Prostate gland (tissue), 2 donors: ENCODE results near the gene MAD1L1. TPM values are rescaled to one million over a fixed set of nuclear protein-coding genes. Genes with fewer than 3 reads are reported as not detected.

Source experiments
- DNase-seq: peaks from one replicate; pipeline ENCODE4 v3.0.0-alpha.2; 2019; ENCODE audit warnings: low spot score
- H3K27ac ChIP-seq, 2 donors: fragments of 200-600 bp; sonication (generic); 2 replicates each; pipeline ENCODE4 v1.5.1; 2017 to 2019
- H3K27me3 ChIP-seq: fragments of 200-600 bp; sonication (generic); replicated peaks from 2 replicates; pipeline ENCODE4 v1.5.1; 2019; ENCODE audit not compliant: insufficient read depth
- H3K36me3 ChIP-seq, 2 donors: fragments of 200-600 bp; sonication (generic); 1 replicate in 1 of 2; 2 replicates in 1 of 2; pipeline versions ENCODE4 v1.5.1 to v1.8.1; 2017 to 2019
- H3K4me1 ChIP-seq: fragments of 200-600 bp; sonication (generic); replicated peaks from 2 replicates; pipeline ENCODE4 v1.5.1; 2019
- H3K4me3 ChIP-seq, 2 donors: fragments of 200-600 bp; sonication (generic); 2 replicates each; pipeline ENCODE4 v1.5.1; 2017 to 2019
- H3K9me3 ChIP-seq: fragments of 200-600 bp; sonication (generic); 2 replicates; pipeline ENCODE4 v1.5.1; 2017
- POLR2A ChIP-seq: fragments of 450-650 bp; IDR thresholded peaks from one replicate; pipeline ENCODE4 v1.6.1; 2016; ENCODE audit warnings: antibody characterized with exemption, mild to moderate bottlenecking
- POLR2AphosphoS5 ChIP-seq: sonication (generic); formaldehyde crosslinking; IDR thresholded peaks from one replicate; pipeline ENCODE4 v1.6.1; 2017; ENCODE audit warnings: antibody characterized with exemption
- WGBS: methylation state at CpG from one replicate; pipeline ENCODE4 v1.1.5; 2018; 5-methylcytosine and 5-hydroxymethylcytosine counted together
- intact Hi-C: fragments of 100-400 bp; cut with DNase I; formaldehyde crosslinking; loops from one replicate; pipeline ENCODE4 v1.14.2; 2022
- total RNA-seq, 2 donors: library from RNA; depleted of rRNA; stranded (reverse); fragments of >200 nt; gene quantifications; one replicate each; pipeline ENCODE4 v1.1.0, GENCODE V29; 2016
- TF ChIP-seq, protein P1 (sequence below), 4 experiments: fragments of 200-600 bp in 2 of 4; fragments of 450-650 bp in 2 of 4; sonication (generic) in 2 of 4; IDR thresholded peaks; 1 replicate in 3 of 4; 2 replicates in 1 of 4; pipeline ENCODE4 v1.5.1; 2016 to 2019; ENCODE audit warnings: antibody characterized with exemption in 4 of 4, mild to moderate bottlenecking in 2 of 4, moderate library complexity in 2 of 4

MAD1L1 gene
- total RNA-seq, 2 donors from 2014 or later: 79.3 to 91.9 TPM

- Histone ChIP-seq H3K9me3 (no peaks in the 10 kb centered on the region), H3K27ac (no peak overlapping the region), H3K36me3 (no peaks in the 10 kb centered on the region), H3K27me3 (no peaks in the 10 kb centered on the region), H3K4me3 (no peak overlapping the region), H3K4me1 (no peaks in the 10 kb centered on the region)
- WGBS: 93% methylated on average over 20 of the region's 20 CpGs
- TF ChIP-seq POLR2AphosphoS5 (no peak), POLR2A (no peak)
- TF ChIP-seq, protein P1, sequence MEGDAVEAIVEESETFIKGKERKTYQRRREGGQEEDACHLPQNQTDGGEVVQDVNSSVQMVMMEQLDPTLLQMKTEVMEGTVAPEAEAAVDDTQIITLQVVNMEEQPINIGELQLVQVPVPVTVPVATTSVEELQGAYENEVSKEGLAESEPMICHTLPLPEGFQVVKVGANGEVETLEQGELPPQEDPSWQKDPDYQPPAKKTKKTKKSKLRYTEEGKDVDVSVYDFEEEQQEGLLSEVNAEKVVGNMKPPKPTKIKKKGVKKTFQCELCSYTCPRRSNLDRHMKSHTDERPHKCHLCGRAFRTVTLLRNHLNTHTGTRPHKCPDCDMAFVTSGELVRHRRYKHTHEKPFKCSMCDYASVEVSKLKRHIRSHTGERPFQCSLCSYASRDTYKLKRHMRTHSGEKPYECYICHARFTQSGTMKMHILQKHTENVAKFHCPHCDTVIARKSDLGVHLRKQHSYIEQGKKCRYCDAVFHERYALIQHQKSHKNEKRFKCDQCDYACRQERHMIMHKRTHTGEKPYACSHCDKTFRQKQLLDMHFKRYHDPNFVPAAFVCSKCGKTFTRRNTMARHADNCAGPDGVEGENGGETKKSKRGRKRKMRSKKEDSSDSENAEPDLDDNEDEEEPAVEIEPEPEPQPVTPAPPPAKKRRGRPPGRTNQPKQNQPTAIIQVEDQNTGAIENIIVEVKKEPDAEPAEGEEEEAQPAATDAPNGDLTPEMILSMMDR (IDR thresholded peaks at IDR 0.05): no peak
- no peak for DNase-seq
- intact Hi-C loops: no loop called here
These were observed 93.6 kb downstream of the MAD1L1 start for GRCh38 chr7:2139004-2139699.

DNA sequence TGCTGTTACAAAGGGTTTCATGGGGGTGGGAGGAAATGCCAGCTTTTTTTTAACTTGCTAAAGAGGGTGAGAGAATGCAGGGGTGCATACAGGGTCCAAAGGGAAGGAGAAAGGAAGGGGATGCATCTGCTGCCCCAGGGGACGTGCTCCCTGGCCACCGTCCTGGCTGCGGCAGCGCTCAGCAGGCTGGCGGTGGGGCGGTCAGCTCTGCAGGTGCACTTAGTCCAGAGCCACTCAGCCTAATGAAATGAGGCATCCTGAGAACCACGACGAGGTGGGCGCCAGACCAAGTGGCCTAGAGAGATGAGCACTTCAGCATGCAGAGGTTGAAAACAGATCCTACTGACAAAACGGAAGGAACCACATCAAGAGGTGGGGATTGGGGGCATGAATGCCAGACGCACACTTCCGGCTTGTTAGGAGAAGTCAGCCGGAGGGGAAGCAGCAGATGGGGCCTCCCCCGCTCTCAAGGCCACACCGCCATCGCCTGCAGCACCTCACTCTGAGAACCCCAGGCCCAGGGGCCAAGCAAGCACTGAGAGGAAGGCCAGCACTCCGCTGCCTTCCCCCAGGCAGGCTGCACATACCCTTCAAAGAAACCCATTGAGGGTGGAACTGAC is 94.5 kb downstream of the MAD1L1 start:
- Histone ChIP-seq H3K4me1 (no peaks in the 10 kb centered on the region), H3K27me3 (no peaks in the 10 kb centered on the region), H3K4me3 (no peak overlapping the region), H3K9me3 (no peaks in the 10 kb centered on the region), H3K27ac (no peak overlapping the region), H3K36me3 (no peaks in the 10 kb centered on the region)
- DNase-seq: no peak
- 83% methylated on average over 17 of the region's 17 CpGs for WGBS
- TF ChIP-seq, protein P1 (IDR thresholded peaks at IDR 0.05): no peak
- TF ChIP-seq POLR2A (no peak), POLR2AphosphoS5 (no peak)
- intact Hi-C loops: no loop called here

DNA sequence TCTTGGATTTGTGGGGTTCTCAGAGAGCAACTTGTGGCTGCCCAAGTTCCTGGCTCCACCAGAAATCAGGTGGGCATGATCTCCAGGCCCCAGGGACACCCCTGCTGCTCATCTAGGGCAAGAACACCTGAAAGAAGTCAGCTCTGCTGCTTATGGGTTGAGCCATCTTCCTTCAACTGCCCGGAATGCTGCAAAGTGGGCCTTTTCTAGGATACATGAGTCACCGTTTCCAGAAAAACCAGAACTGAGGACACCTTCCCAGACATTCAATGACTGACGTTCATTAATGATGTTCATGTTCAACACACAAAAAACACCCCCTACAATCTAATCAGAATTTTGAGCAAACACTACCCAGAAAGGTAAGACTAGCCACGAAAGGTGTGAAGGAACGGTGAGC is 98.0 kb downstream of the MAD1L1 start:
- Histone ChIP-seq H3K9me3 (no peaks in the 10 kb centered on the region), H3K36me3 (no peaks in the 10 kb centered on the region), H3K27ac (no peak overlapping the region), H3K4me3 (no peak overlapping the region), H3K4me1 (no peaks in the 10 kb centered on the region), H3K27me3 (no peaks in the 10 kb centered on the region)
- TF ChIP-seq, protein P1 (IDR thresholded peaks at IDR 0.05): no peak
- TF ChIP-seq POLR2AphosphoS5 (no peak), POLR2A (no peak)
- intact Hi-C loops: no loop called here
- WGBS: 92% methylated on average over 5 of the region's 5 CpGs
- no peak for DNase-seq

DNA sequence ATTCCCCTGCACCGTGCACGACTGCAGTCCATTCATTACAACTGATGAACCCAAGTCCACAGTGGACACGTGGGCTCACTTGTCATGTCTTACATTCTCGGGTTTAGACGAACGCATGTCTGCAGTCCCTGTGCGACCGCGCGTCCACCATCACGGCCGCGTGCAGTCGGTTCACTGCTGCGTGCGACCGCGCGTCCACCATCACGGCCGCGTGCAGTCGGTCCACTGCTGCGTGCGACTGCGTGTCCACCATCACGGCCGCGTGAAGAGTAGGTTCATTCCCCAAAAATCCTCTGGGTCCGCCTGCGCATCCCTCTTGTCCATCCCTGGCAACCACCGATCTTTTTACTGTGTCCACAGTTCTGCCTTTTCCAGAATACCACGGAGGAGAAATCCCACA is 100.5 kb downstream of the MAD1L1 start:
- WGBS: 95% methylated on average over 33 of the region's 33 CpGs
- DNase-seq: no peak
- H3K36me3 ChIP-seq: no peaks in the 10 kb centered on the region
- TF ChIP-seq POLR2A (no peak), POLR2AphosphoS5 (no peak)
- TF ChIP-seq, protein P1 (IDR thresholded peaks at IDR 0.05): no peak
- H3K4me3 ChIP-seq: no peak overlapping the region
- no peaks in the 10 kb centered on the region for H3K4me1 ChIP-seq
- intact Hi-C loops: no loop called here
- H3K9me3 ChIP-seq: no peaks in the 10 kb centered on the region
- no peak overlapping the region for H3K27ac ChIP-seq
- H3K27me3 ChIP-seq: no peaks in the 10 kb centered on the region

- no peaks in the 10 kb centered on the region for H3K9me3 ChIP-seq
- H3K4me1 ChIP-seq: no peaks in the 10 kb centered on the region
- H3K36me3 ChIP-seq: no peaks in the 10 kb centered on the region
- no peak for DNase-seq
- no peak overlapping the region for H3K4me3 ChIP-seq
- intact Hi-C loops: no loop called here
- WGBS: 94% methylated on average over 10 of the region's 10 CpGs
- H3K27me3 ChIP-seq: no peaks in the 10 kb centered on the region
- TF ChIP-seq POLR2AphosphoS5: no peak
- no peak overlapping the region for H3K27ac ChIP-seq
These were observed 100.9 kb downstream of the MAD1L1 start for GRCh38 chr7:2131800-2132199.
